HAP-1 (cell line): Measurements from ENCODE around the gene ZFYVE1.
A peak's percentile ranks its signal among the peaks of the same experiment; 100 is the strongest.
"Not testable (repeated sequence)": the region's sequence is repeated elsewhere in the genome, so short reads cannot be mapped to it uniquely, and the experiment has no call there.

Experiments used
- DNase-seq, 2 experiments: peaks; one replicate each; pipeline ENCODE4 v3.0.0-alpha.2; 2016 to 2020; ENCODE audit warnings: low spot score in 2 of 2
- H3K27me3 ChIP-seq: fragments of 250-450 bp; sonication (Bioruptor Pico); 2 replicates; pipeline ENCODE4 v1.5.1; 2020; ENCODE audit warnings: low read depth, mild to moderate bottlenecking, moderate library complexity
- H3K36me3 ChIP-seq: fragments of 250-450 bp; sonication (Bioruptor Pico); replicated peaks from 2 replicates; pipeline ENCODE4 v1.5.1; 2020; ENCODE audit warnings: mild to moderate bottlenecking
- H3K4me1 ChIP-seq: fragments of 250-450 bp; sonication (Bioruptor Pico); 2 replicates; pipeline ENCODE4 v1.5.1; 2020; ENCODE audit warnings: mild to moderate bottlenecking
- H3K4me3 ChIP-seq: fragments of 250-450 bp; sonication (Bioruptor Pico); 2 replicates; pipeline ENCODE4 v1.5.1; 2020; ENCODE audit warnings: mild to moderate bottlenecking, moderate library complexity
- H3K9me3 ChIP-seq: fragments of 250-450 bp; sonication (Bioruptor Pico); 2 replicates; pipeline ENCODE4 v1.5.1; 2020; ENCODE audit warnings: mild to moderate bottlenecking, moderate library complexity
- in situ Hi-C: fragments of 300-500 bp; cut with MboI; formaldehyde crosslinking; loops from 3 replicates; pipeline ENCODE4 v1.14.3; 2020; ENCODE audit warnings: low sequenced_read_pairs, inconsistent platforms, mixed read lengths

Gene ZFYVE1

GRCh38 chr14:72961579-72962335, 65.1 kb downstream of the ZFYVE1 start:
- Histone ChIP-seq H3K9me3 (no peaks in the 10 kb centered on the region), H3K4me1 (no peaks in the 10 kb centered on the region; the same call in 1 of the 2 replicates), H3K36me3 (peaks cover 19% of the 10 kb centered on the region), H3K27me3 (no peaks in the 10 kb centered on the region), H3K4me3 (no peak overlapping the region)
- no peak for DNase-seq
- in situ Hi-C loops: no loop called here

GRCh38 chr14:72961016-72961415, 65.9 kb downstream of the ZFYVE1 start:
- H3K27me3 ChIP-seq, H3K4me3 ChIP-seq, H3K4me1 ChIP-seq, H3K9me3 ChIP-seq, in situ Hi-C loops, DNase-seq: not testable (repeated sequence)
- H3K36me3 ChIP-seq: peaks cover 27% of the 10 kb centered on the region

DNA sequence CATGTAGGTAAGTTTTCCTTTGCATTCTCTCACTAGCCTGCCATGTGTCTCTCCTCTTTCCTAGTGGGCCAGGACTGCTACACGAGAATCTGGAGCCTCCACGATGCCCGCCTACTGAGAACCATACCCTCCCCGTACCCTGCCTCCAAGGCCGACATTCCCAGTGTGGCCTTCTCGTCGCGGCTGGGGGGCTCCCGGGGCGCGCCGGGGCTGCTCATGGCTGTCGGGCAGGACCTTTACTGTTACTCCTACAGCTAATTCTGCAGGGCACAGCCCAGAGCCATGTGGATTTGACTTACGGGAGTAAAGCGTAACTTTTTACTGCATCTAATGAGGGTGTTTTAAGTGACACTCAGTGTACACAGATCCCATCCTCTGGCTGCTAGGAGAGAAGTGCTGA, 68.4 kb downstream of the ZFYVE1 start:
- Histone ChIP-seq H3K36me3 (peaks cover 38% of the 10 kb centered on the region), H3K4me3 (no peak overlapping the region), H3K27me3 (no peaks in the 10 kb centered on the region), H3K9me3 (no peaks in the 10 kb centered on the region), H3K4me1 (no peaks in the 10 kb centered on the region; the same call in 1 of the 2 replicates)
- no peak for DNase-seq
- in situ Hi-C loops: no loop called here

- in situ Hi-C loops: no loop called here
- H3K4me3 ChIP-seq: no peak overlapping the region
- H3K36me3 ChIP-seq: peaks cover 38% of the 10 kb centered on the region
- no peaks in the 10 kb centered on the region for H3K27me3 ChIP-seq
- no peaks in the 10 kb centered on the region for H3K4me1 ChIP-seq
- no peak for DNase-seq
- no peaks in the 10 kb centered on the region for H3K9me3 ChIP-seq
Observed at GRCh38 chr14:72957213-72957612, 69.7 kb downstream of the ZFYVE1 start.

DNA sequence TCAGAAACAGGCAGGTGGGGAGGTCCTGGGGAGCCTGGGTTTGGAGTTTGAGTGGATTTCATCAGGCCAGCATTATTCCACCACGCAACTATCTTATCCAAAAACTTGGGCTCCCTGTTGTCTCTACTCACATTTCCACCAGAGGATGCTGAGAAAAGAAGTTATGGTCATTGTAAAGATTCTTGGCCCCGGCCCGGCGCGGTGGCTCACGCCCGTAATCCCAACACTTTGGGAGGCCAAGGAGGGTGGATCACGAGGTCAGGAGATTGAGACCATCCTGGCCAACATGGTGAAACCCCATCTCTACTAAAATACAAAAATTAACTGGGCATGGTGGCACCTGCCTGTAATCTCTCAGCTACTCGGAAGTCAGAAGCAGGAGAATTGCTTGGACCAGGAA, 70.2 kb downstream of the ZFYVE1 start:
- H3K4me3 ChIP-seq, H3K9me3 ChIP-seq, H3K4me1 ChIP-seq, DNase-seq, H3K27me3 ChIP-seq, in situ Hi-C loops: not testable (repeated sequence)
- peaks cover 37% of the 10 kb centered on the region for H3K36me3 ChIP-seq

GRCh38 chr14:72952171-72952570, 74.7 kb downstream of the ZFYVE1 start:
- no peak for DNase-seq
- H3K4me3 ChIP-seq: no peak overlapping the region
- H3K27me3 ChIP-seq: no peaks in the 10 kb centered on the region
- in situ Hi-C loops: no loop called here
- no peaks in the 10 kb centered on the region for H3K9me3 ChIP-seq
- peaks cover 28% of the 10 kb centered on the region for H3K36me3 ChIP-seq
- H3K4me1 ChIP-seq: no peaks in the 10 kb centered on the region

GRCh38 chr14:72948481-72949138, 78.3 kb downstream of the ZFYVE1 start:
- peak; percentile 53 to 82 for DNase-seq
- no peaks in the 10 kb centered on the region for H3K9me3 ChIP-seq
- no peaks in the 10 kb centered on the region for H3K27me3 ChIP-seq
- in situ Hi-C loops: no loop called here
- no peaks in the 10 kb centered on the region for H3K4me1 ChIP-seq
- H3K4me3 ChIP-seq: no peak overlapping the region
- peaks cover 12% of the 10 kb centered on the region for H3K36me3 ChIP-seq

GRCh38 chr14:72947366-72948160, 79.3 kb downstream of the ZFYVE1 start:
- H3K27me3 ChIP-seq: no peaks in the 10 kb centered on the region
- peaks cover 20% of the 10 kb centered on the region for H3K36me3 ChIP-seq
- DNase-seq: no peak
- in situ Hi-C loops: no loop called here
- no peaks in the 10 kb centered on the region for H3K4me1 ChIP-seq
- no peak overlapping the region for H3K4me3 ChIP-seq
- H3K9me3 ChIP-seq: no peaks in the 10 kb centered on the region

DNA sequence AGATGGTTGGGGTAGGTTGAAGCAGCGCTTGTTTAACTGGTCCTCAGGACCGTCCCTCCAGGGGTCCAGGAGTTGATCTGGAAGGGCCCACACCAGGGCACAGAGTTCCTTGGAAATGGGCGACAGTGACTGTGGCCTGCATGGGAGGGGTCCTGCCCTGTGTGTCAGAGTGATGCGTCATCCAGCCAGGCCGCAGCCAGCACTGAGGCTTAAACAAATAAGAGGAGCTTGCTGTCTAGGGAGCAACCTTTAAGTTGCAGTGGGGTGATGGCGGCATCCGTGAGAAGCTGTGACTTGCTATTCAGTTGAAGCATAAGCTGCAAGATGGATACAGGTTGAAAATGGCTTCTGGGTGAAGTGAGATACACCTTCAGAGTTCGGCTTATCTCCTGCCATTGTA, 80.4 kb downstream of the ZFYVE1 start:
- no peak for DNase-seq
- peaks cover 31% of the 10 kb centered on the region for H3K36me3 ChIP-seq

DNA sequence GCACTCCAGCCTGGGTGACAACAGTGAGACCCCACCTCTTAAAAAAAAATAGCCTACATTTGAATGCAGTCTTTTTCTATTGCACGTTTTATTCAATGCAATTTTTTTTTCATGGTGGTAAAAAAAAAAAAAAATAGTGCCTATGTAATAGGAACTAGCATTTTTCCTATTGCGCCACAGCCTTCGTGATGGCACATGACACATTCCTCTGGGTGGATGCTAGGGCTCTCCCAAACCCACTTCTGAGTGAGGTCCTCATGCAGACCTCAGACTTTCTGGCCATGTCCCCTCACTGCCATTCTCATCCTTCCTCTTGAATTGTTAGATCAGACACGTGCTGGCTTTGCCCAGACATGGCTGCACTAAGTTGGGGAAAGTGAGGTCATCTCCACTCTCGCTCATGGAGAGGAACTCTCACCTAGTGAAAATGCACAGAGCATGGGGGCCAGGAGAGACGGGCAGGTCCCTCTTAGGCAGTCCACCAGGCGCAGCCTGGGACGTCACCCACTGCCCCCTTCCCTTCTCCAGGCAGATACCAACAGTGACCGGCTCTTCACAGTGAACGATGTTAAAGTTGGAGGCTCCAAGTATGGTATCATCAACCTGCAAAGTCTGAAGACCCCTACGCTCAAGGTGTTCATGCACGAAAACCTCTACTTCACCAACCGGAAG, 81.4 kb downstream of the ZFYVE1 start:
- Histone ChIP-seq H3K9me3 (no peaks in the 10 kb centered on the region), H3K4me3 (no peak overlapping the region), H3K27me3 (no peaks in the 10 kb centered on the region), H3K36me3 (peaks cover 40% of the 10 kb centered on the region), H3K4me1 (no peaks in the 10 kb centered on the region)
- no peak for DNase-seq
- in situ Hi-C loops: no loop called here

More for the DNA sequence above, 80.4 kb downstream of the ZFYVE1 start:
- in situ Hi-C loops: no loop called here
- Histone ChIP-seq H3K27me3 (no peaks in the 10 kb centered on the region), H3K9me3 (no peaks in the 10 kb centered on the region), H3K4me1 (no peaks in the 10 kb centered on the region), H3K4me3 (no peak overlapping the region)

DNA sequence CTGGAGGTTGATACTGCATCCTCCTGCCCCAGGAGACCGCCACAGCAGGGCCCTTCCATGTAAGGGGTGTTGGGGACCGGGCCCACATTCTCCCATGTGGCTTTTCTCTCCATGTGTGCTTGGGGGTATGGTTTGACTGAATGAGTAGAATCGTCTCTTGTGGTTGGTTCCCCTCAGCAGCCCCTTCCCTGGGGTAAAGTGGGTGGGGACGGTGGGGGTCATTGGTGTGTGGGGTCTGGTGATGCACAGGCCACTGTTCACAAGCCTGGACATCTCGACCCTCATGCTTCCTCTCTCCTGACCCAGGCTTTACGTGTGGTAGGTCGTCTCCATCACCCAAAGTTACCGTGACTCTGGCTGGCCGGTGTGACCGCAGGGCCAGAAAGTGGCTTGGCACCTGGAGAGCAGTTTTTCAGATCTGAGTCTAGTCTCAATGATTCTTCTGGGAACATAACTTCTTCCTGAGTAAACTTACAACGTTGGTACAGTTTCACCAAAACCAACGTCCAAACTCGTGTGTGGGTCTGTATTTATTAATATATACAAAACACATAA, 83.0 kb downstream of the ZFYVE1 start:
- Histone ChIP-seq H3K36me3 (peaks cover 48% of the 10 kb centered on the region), H3K4me1 (no peaks in the 10 kb centered on the region), H3K9me3 (no peaks in the 10 kb centered on the region), H3K27me3 (no peaks in the 10 kb centered on the region), H3K4me3 (no peak overlapping the region)
- no peak for DNase-seq
- in situ Hi-C loops: no loop called here

GRCh38 chr14:72942934-72943333, 84.0 kb downstream of the ZFYVE1 start:
- H3K4me3 ChIP-seq: no peak overlapping the region

GRCh38 chr14:72941286-72941985, 85.5 kb downstream of the ZFYVE1 start:
- in situ Hi-C loops: no loop called here
- no peaks in the 10 kb centered on the region for H3K9me3 ChIP-seq
- no peak for DNase-seq
- no peaks in the 10 kb centered on the region for H3K27me3 ChIP-seq
- H3K4me1 ChIP-seq: no peaks in the 10 kb centered on the region
- H3K36me3 ChIP-seq: peaks cover 47% of the 10 kb centered on the region
- H3K4me3 ChIP-seq: no peak overlapping the region

More at GRCh38 chr14:72942934-72943333, 84.0 kb downstream of the ZFYVE1 start:
- no peaks in the 10 kb centered on the region for H3K4me1 ChIP-seq
- peaks cover 52% of the 10 kb centered on the region for H3K36me3 ChIP-seq
- no peak for DNase-seq
- no peaks in the 10 kb centered on the region for H3K9me3 ChIP-seq
- in situ Hi-C loops: no loop called here
- H3K27me3 ChIP-seq: no peaks in the 10 kb centered on the region
